GM12801 (cell line): ENCODE measurements around the gene AFTPH.

Experiments
- TF ChIP-seq, protein P1 (sequence below): IDR thresholded peaks from one replicate; pipeline ENCODE4 v1.5.1; 2011; ENCODE audit warnings: control low read depth; ENCODE audit not compliant: insufficient read length; ENCODE audit errors: extremely low read depth

AFTPH gene

DNA sequence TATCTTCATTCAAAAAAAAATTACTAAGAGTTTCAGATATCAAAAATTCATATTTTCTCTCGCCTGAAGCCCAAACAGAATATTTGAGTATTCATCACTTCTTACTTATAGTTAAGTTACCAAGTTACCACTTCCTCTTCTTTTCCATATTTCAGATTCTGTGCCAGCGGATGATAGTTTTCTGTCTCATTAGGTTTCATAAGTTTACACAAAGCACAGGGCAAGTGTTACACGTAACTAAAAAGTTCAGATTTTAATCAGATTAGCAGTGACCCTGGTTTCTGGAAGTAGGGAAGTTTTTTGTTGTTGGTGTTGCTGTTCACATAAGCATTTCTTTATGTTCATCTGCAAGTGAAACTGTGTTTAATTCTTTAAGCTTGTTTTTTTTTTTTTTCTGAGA lies 10.2 kb downstream of the AFTPH start:
- TF ChIP-seq, protein P1, sequence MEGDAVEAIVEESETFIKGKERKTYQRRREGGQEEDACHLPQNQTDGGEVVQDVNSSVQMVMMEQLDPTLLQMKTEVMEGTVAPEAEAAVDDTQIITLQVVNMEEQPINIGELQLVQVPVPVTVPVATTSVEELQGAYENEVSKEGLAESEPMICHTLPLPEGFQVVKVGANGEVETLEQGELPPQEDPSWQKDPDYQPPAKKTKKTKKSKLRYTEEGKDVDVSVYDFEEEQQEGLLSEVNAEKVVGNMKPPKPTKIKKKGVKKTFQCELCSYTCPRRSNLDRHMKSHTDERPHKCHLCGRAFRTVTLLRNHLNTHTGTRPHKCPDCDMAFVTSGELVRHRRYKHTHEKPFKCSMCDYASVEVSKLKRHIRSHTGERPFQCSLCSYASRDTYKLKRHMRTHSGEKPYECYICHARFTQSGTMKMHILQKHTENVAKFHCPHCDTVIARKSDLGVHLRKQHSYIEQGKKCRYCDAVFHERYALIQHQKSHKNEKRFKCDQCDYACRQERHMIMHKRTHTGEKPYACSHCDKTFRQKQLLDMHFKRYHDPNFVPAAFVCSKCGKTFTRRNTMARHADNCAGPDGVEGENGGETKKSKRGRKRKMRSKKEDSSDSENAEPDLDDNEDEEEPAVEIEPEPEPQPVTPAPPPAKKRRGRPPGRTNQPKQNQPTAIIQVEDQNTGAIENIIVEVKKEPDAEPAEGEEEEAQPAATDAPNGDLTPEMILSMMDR = no peak

DNA sequence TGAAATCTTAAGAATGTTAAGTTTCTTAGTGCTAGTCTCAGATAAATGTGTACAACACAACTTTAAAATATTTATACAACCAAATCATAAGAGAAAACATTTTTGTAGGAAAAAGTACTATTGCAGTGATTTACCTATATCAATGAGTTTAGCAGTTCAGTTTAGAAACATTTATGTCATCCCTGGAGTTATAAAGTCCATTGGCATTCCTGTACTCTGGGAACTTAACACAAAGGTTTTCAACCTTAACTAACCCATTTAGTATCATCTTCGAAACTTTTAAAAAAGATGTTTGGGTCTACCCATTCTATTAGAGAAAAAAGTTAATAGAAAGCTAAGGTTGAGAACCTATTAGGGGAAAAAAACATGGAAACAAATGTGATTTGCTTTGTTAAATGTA lies 10.9 kb downstream of the AFTPH start:
- TF ChIP-seq, protein P1 = no peak

DNA sequence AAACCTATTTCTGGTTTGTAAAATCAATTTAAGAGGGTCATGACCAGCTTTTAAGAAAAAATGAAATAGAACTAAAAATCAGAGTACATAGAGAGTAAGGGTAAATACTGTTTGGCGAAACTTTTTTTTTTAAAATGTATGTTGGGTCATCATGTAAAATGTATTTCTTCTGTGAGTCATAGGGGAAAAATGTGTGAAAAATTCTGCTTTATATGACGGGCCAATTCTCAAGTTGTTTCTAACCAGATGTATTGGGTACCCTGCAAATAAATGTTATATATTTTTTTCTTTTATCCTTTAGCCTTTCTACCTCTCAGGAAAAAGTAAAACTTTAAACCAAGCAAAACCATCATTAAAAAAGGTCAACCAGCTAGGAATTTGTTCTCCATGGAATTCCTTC lies 13.9 kb downstream of the AFTPH start:
- TF ChIP-seq, protein P1 = no peak

DNA sequence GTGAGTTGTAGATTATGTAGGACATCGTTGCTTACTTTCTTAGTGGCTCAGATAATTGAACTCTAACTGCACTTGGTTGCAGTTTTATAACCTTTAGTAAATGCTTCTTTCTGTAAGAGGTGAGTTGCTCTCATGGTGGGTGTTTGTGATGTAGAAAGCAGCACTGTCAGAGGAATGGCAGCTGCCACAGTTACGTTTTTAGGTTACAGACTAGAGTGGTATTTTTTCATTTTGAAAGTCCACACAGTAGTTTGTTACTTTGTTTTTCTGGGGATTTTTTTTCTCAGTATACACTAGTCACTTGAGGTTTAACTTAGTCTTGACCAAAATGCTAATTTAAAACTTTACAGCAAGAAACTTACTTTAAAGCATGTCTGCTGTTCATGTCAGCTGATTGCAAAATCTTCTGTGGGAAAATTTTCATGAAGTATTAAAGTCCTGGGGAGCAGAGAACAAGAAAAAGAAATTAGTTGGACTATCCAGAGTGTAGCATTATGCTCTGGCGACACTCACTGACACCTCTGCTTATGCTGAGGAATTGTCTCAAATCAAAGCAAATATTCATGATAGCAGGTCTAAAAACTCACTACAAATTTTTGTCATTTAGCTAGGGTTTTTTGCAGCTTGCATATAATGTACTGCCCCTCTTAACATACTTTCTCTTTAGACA lies 14.8 kb downstream of the AFTPH start:
- TF ChIP-seq, protein P1 = no peak

DNA sequence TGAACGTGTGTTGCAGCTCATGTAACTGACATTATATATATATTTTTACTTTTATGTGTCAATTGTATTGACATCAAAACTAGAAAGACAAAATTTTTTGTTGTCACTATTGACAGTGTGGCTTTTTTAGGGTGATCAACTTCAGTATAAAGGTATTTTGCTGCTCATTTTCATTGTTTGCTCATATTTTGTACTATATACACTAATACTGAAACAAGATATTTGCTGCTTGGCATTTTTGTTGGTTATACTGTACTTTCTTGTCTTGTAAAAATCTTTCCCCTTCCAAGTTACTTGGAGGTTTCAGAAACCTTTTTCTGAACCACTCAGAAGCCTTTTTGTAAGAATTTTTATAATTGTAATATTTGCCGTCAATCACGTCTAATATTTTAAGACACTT lies 16.5 kb downstream of the AFTPH start:
- TF ChIP-seq, protein P1 = no peak

DNA sequence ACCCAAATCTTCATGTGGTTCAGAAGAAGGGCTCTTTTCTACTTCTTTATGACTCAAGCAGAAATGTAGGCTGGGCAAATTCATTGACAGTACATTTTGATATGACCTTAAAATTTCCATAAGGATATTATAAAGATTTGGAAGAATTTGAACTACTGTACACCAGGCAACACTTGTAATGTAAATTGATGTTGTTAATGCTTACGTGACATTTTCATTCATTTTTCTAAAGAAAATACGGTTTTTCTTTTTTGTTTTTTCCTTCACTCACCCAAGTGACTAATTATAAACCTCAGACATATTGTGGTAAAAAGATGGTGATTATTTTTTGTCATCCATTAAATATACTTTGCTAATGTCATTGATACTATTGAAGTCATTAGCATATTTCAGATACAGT lies 17.4 kb downstream of the AFTPH start:
- TF ChIP-seq, protein P1 = no peak

DNA sequence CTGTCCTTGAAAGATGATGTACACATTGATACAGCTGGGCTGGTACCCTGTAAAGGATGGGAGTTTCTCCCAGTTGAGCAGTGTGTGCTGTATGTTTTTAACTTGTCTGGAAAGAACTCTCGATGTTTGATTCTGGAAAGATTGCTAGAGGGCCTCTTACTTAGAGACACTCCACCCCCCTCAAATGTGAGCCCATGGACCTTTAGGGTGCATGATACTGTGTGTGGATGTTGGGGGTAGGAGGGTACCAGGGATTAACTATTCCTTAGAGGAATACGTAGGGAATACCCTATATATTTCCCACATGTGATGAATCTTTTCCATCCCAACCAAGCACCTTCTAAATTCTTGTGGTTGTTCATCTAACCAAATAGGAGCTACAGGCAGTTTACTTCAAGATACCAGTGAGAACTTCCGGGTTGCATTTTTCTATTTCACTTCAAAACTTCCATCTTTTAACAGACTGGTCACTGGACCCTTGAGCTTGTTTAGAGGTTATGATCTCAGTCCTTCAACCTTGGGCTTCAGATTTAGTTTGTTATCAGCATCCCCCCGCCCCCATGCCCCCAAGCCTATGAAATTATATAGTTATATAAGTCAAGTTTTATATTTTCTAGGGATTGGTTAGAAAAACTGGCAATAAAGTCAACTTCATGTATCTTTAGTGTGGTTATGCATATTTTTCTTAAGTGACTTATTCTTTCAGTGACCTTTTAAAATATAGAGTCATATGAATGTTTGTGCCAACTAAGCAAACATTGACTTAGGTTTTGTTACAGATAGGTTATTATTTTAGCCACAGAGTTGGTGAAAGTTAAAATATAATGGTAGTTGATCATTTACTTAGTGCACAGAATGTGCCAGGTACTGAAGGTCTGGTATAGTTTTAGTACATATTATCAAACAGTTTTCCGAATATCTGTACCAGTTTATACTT lies 18.2 kb downstream of the AFTPH start:
- TF ChIP-seq, protein P1 = no peak
